Kidney (tissue), 14 donors: ENCODE measurements around the gene COPS7B. TPM values are rescaled to one million over a fixed set of nuclear protein-coding genes. Genes with fewer than 3 reads are reported as not detected.

ENCODE experiments used
- DNase-seq, 5 donors: peaks; one replicate each; pipeline ENCODE4 v3.0.0-alpha.2; 2013 to 2020
- FAIRE-seq: peaks from 2 replicates; lab custom pipeline; 2012; peaks lifted over from hg19 to GRCh38; lab: Jason Lieb, UNC
- H3K27ac ChIP-seq, 2 donors: one replicate each; pipeline ENCODE4 v1.7.0; 2013; ENCODE audit warnings: low read depth in 2 of 2, low read length in 2 of 2, inconsistent platforms in 1 of 2
- H3K27me3 ChIP-seq: one replicate; pipeline ENCODE4 v1.7.1; 2013; ENCODE audit warnings: low read length, inconsistent platforms; ENCODE audit not compliant: control insufficient read depth, insufficient read depth
- H3K36me3 ChIP-seq, 3 donors: one replicate each; pipeline versions ENCODE4 v1.7.0 to v1.7.1; 2013; ENCODE audit warnings: low read length in 3 of 3, control low read depth in 1 of 3, inconsistent platforms in 1 of 3; ENCODE audit not compliant: insufficient read depth in 3 of 3, control insufficient read depth in 2 of 3
- H3K4me1 ChIP-seq, 3 donors: one replicate each; pipeline versions ENCODE4 v1.7.0 to v1.7.1; 2013; ENCODE audit warnings: low read length in 3 of 3, inconsistent platforms in 1 of 3, low read depth in 1 of 3; ENCODE audit not compliant: control insufficient read depth in 2 of 3, insufficient read depth in 2 of 3
- H3K4me3 ChIP-seq, 3 donors: one replicate each; pipeline versions ENCODE4 v1.7.0 to v1.8.1; 2013; ENCODE audit warnings: low read length in 3 of 3, control low read depth in 1 of 3, inconsistent platforms in 1 of 3
- H3K9ac ChIP-seq, 3 donors: one replicate each; pipeline versions ENCODE4 v1.7.0 to v1.7.1; 2013; ENCODE audit warnings: low read length in 3 of 3, control low read depth in 1 of 3, inconsistent platforms in 1 of 3
- H3K9me3 ChIP-seq, 3 donors: one replicate each; pipeline versions ENCODE4 v1.7.0 to v1.7.1; 2013; ENCODE audit warnings: low read length in 3 of 3, control low read depth in 1 of 3, inconsistent platforms in 1 of 3; ENCODE audit not compliant: control insufficient read depth in 2 of 3, insufficient read depth in 1 of 3
- intact Hi-C: fragments of 100-400 bp; cut with DNase I; formaldehyde crosslinking; loops from one replicate; pipeline ENCODE4 v1.11.1; 2022
- polyA plus RNA-seq: library from polyadenylated mRNA; stranded (reverse); fragments of 350-450 nt; fragmentation: Illumina TruSeq; extraction: RNeasy Lipid Tissue Mini Kit (QIAGEN cat#74804); gene quantifications from one replicate; pipeline ENCODE4 v1.2.3, GENCODE V29; 2014; ENCODE audit warnings: low read depth, low replicate concordance; ENCODE audit not compliant: insufficient read depth
- total RNA-seq: library from RNA; stranded (reverse); fragmentation: NEBNext Ultra II Directional; extraction: Animal tissue kit (Norgen Biotek cat#: 25700); gene quantifications from one replicate; pipeline ENCODE4 v1.2.1, GENCODE V29; 2021
- TF ChIP-seq, protein P1 (sequence below): IDR thresholded peaks from 3 replicates; pipeline ENCODE4 v1.5.1; 2012; ENCODE audit warnings: mild to moderate bottlenecking, moderate library complexity, borderline replicate concordance; ENCODE audit not compliant: insufficient read depth; ENCODE audit errors: extremely low read depth
- donor health status: control.
- donor health status: control.
- donor health status: control.
- donor health status: control.
- donor health status: control.
- donor health status: DM: yes; HTN: yes; CAD: no.
- donor health status: Normal renal cell carcinoma (clear cell type).

COPS7B gene
- total and polyA plus RNA-seq, 2 donors from 2014 or later = 21.9 to 33.0 TPM

GRCh38 chr2:231780909-231781797 is 5.1 kb upstream of the COPS7B start, which contains the start of gene PDE6D:
PDE6D (minus strand) TSS chr2:231781282; CDS start chr2:231781114, 168 bp downstream.
- H3K4me3 ChIP-seq = peak within 1 kb of the TSS; percentile 87 to 98 (median 97)
- peak; percentile 17 for FAIRE-seq
- TF ChIP-seq, protein P1, sequence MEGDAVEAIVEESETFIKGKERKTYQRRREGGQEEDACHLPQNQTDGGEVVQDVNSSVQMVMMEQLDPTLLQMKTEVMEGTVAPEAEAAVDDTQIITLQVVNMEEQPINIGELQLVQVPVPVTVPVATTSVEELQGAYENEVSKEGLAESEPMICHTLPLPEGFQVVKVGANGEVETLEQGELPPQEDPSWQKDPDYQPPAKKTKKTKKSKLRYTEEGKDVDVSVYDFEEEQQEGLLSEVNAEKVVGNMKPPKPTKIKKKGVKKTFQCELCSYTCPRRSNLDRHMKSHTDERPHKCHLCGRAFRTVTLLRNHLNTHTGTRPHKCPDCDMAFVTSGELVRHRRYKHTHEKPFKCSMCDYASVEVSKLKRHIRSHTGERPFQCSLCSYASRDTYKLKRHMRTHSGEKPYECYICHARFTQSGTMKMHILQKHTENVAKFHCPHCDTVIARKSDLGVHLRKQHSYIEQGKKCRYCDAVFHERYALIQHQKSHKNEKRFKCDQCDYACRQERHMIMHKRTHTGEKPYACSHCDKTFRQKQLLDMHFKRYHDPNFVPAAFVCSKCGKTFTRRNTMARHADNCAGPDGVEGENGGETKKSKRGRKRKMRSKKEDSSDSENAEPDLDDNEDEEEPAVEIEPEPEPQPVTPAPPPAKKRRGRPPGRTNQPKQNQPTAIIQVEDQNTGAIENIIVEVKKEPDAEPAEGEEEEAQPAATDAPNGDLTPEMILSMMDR = no peak
- DNase-seq = peak; percentile 97 to 99 (median 98)
- H3K36me3 ChIP-seq = no peaks in the 10 kb centered on the region
- H3K9ac ChIP-seq = peak within 1 kb of the TSS; percentile 76 to 94 (median 90)
- H3K27me3 ChIP-seq = no peaks in the 10 kb centered on the region
- no peaks in the 10 kb centered on the region for H3K9me3 ChIP-seq
- peak within 1 kb of the TSS; percentile 84 to 97 for H3K27ac ChIP-seq
- H3K4me1 ChIP-seq = peaks cover 0 to 19% (median 0%) of the 10 kb centered on the region in 3 donors
- intact Hi-C loops = no loop called here

DNA sequence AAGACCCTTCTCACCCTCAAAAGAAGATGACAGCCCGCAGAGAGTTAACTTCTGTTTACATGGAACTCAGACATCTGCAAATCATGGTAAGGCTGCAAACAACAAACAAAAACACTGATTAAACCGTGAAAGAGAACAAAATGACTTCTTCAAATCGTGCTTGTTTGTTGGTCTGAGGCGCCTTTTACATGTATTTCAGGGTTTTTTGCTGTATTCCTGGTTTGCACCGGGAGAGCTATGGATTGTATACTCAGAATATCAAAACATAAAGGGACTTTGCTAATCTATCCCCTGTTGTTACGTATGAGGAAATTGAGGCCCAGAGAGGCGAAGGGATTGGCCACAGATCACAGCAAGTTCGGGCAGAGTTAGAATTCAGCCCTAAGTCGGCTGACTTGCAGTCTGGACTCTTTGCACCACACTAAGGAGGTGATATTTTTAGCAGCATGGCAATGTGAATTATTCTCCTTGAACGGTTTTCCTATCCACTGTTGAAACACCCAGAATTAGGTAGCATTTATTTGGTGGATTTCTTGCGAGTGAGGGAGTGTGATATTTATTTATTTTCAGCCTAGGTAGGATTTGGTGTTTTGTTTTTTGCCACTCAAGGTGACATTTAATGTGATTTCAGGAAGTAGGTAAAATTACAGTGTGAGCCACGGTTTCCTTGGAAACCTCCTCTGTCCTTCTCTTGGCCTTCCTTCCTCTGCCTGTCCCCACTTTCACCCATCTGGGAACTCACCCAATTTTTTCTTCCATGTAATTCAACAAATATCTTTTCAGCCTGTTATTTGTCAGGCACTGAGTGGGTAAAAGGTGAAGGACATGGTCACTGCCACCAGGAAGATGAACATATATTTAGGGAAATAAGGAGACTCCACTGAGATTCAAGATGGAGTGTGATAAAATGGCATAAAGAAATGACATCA is 4.2 kb upstream of the COPS7B start:
- intact Hi-C loops = no loop called here
- no peaks in the 10 kb centered on the region for H3K36me3 ChIP-seq
- no peaks in the 10 kb centered on the region for H3K9me3 ChIP-seq
- H3K4me1 ChIP-seq = peaks cover 0 to 22% (median 0%) of the 10 kb centered on the region in 3 donors
- H3K27me3 ChIP-seq = no peaks in the 10 kb centered on the region
- DNase-seq = peak in 3 of 5 donors; percentile 14 to 69 (median 31)
- peak overlapping the region; percentile 87 to 98 (median 97) for H3K4me3 ChIP-seq
- TF ChIP-seq, protein P1 = no peak
- H3K27ac ChIP-seq = peak overlapping the region; percentile 60 to 97
- no peak for FAIRE-seq
- H3K9ac ChIP-seq = peak overlapping the region; percentile 76 to 94 (median 90)

DNA sequence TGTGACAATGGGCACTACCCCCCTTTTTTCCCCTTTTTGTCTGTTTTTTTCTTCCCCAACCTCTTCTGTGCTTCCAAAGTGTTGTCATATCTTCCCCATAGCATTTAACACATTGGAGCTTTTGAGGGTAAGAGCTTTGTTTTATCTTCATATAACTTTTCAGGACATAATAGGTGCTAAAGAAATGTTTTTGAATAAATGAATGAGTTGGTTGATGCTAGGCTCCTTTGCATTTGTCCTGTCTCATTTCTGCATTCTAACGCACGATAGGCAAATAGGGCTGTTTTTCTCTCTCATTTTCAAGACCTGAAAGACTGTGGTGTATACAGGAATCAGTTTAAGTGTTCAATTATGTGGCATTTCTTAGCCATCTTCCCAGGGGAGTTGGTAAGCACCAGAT is 832 bp upstream of the COPS7B start:
- H3K36me3 ChIP-seq = peaks cover 0 to 15% (median 4%) of the 10 kb centered on the region in 3 donors
- intact Hi-C loops = no loop called here
- H3K27ac ChIP-seq = no peak overlapping the region
- peaks cover 0 to 20% (median 5%) of the 10 kb centered on the region in 3 donors for H3K4me1 ChIP-seq
- DNase-seq (no peak), FAIRE-seq (no peak)
- no peak overlapping the region for H3K9ac ChIP-seq
- peak overlapping the region in 1 of 3 donors; percentile 75 for H3K4me3 ChIP-seq
- no peaks in the 10 kb centered on the region for H3K27me3 ChIP-seq
- TF ChIP-seq, protein P1 = no peak
- H3K9me3 ChIP-seq = no peaks in the 10 kb centered on the region
